Dermis blood vessel endothelial cell (primary cell): ENCODE measurements around the gene GKAP1. TPM values are rescaled to one million over a fixed set of nuclear protein-coding genes. Genes with fewer than 3 reads are reported as not detected.
A peak's percentile ranks its signal among the peaks of the same experiment; 100 is the strongest.
"Not testable (repeated sequence)": the region's sequence is repeated elsewhere in the genome, so short reads cannot be mapped to it uniquely, and the experiment has no call there.

Experiments used
- DNase-seq: peaks from one replicate; pipeline ENCODE4 v3.0.0; 2010
- total RNA-seq: library from RNA; depleted of rRNA; stranded (reverse); fragments of >200 nt; gene quantifications from 2 replicates; pipeline ENCODE4 v1.2.3, GENCODE V29; 2014

Gene GKAP1
- total RNA-seq = 2.6 and 4.3 TPM in 2 replicates

GRCh38 chr9:83817356-83818278, at the start of gene GKAP1:
GKAP1 (minus strand) TSS chr9:83817769; CDS start chr9:83806517, 11,252 bp downstream.
- peak; percentile 68 for DNase-seq

DNA sequence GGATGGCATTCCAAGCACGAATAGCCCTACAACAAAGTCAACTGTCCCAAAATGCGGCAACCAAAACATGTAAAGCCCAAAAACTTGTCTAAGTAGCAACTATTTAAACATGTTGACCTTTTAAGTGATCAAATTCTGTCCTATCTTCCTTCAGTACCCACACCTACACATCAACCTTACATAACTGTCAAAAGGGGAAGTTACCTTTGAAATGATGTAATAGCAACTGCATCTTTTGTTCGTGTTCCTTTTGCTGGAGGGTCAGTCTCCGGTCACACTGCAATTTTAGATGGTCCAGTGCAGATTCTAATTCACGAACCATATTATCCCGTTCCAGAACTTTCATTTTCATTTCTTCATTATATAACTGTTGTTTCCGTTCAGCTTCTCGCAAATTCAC, 32.3 kb upstream of the GKAP1 start:
- DNase-seq = not testable (repeated sequence)

- DNase-seq = not testable (repeated sequence)
These were observed 19.6 kb upstream of the GKAP1 start for GRCh38 chr9:83837070-83837643.

- not testable (repeated sequence) for DNase-seq
These were observed 13.0 kb upstream of the GKAP1 start for GRCh38 chr9:83830426-83831071.

GRCh38 chr9:83824986-83825623, 7.5 kb upstream of the GKAP1 start:
- DNase-seq = not testable (repeated sequence)

DNA sequence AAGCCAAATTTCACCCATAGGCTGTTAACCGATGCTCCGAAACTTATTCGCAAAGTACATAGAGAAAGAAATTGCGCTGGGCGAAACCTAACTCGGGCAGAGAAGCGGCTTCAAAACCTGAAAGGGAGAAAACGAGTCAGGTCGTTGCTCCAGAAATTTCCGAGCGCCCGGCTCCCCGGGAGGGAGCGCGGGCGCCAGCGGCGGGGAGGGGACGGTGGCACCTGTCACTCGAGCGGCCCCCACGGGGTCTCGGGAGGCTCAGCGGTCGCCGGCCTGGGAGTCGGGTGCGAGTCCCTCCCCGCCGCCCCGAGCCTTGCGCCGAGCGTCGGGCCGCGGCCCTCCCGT, 586 bp downstream of the GKAP1 start:
- DNase-seq = not testable (repeated sequence)

- DNase-seq = not testable (repeated sequence)
These were observed 2.4 kb downstream of the GKAP1 start for GRCh38 chr9:83815120-83815519.

DNA sequence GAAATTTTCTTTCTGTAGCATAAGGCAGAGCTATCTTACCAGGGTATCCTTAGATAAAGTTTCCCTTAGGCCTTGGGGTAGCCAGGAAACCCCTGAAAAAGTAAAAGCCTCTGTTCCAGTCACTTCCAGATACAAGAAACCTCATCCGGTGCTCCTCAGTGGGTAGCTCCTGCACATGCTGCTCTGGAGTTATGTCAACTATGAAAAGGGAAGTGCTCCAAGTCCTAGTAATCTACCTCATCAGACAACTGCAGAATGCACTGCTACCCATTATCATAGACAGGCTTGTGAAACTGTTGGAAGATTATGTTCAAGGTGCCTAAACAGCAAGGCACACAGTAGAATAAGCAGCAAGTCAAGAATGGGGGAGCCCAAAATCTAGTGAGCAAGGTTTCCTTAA, 8.4 kb downstream of the GKAP1 start:
- not testable (repeated sequence) for DNase-seq

GRCh38 chr9:83804454-83804853, 13.1 kb downstream of the GKAP1 start:
- not testable (repeated sequence) for DNase-seq

GRCh38 chr9:83803941-83804340, 13.6 kb downstream of the GKAP1 start:
- not testable (repeated sequence) for DNase-seq

DNA sequence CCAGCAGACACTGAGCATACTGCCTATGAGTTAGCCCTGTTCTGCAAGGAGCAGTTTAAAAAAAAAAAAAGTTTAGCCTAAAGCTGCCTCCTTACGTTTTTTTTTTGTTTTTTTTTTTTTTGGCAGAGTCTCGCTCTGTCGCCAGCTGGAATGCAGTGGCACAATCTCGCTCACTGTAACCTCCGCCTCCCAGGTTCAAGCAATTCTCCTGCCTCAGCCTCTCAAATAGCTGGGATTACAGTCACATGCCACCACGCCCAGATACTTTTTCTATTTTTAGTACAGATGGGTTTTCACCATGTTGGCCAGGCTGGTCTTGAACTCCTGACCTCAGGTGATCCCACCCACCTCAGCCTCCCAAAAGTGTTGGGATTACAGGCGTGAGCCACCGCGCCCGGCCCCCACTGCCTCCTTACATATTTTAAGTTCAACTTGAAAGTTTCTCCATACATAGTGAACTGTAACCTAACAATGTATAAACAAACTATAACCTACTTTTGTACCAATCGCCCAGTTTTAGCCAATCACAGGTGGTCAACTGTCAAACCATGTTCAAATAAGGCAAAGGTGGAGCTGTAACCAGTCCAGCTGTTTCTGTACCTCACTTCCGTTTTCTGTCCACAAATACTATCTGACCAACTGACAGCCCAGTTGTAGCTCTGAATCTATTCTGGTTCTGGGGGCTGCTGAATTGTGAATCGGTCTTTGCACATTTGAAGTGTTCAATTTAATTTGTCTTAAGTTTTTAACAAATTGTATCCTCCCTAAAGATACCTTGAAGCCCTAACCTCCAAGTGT, 17.1 kb downstream of the GKAP1 start:
- DNase-seq = no peak

- DNase-seq = no peak
These were observed 23.5 kb downstream of the GKAP1 start for GRCh38 chr9:83794051-83794450.

GRCh38 chr9:83792746-83793145, 24.8 kb downstream of the GKAP1 start:
- DNase-seq = no peak

DNA sequence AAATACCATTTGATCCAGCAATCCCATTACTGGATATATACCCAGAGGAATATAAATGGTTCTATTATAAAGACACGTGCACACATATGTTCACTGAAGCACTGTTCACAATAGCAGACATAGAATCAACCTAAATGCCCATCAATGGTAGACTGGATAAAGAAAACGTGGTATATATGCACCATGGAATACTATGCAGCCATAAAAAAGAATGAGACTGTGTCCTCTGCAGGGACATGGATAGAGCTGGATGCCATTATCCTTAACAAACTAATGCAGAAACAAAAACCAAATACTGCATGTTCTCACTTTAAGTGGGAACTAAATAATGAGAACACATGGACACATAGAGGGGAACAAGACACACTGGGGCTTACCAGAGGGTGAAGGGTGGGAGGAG, 39.4 kb downstream of the GKAP1 start:
- DNase-seq = no peak

DNA sequence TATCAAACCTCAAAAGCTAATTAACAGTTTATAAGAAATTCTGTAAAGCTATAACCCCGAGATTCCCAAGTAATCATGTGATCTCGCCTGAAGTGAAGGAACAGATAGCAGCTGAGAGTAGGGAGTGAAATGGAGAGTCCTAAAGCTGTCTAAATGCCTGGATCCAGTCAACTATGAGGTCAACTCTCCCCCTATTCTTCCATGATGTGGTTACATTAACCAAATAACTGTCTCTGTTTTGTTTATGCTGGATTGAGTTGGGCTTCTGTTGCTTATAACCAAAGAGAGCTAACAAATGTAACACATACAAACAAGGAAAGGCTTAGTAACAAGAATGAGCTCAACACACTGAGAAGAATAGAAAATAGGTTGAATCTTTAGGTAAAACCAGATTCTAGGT, 41.6 kb downstream of the GKAP1 start:
- no peak for DNase-seq

DNA sequence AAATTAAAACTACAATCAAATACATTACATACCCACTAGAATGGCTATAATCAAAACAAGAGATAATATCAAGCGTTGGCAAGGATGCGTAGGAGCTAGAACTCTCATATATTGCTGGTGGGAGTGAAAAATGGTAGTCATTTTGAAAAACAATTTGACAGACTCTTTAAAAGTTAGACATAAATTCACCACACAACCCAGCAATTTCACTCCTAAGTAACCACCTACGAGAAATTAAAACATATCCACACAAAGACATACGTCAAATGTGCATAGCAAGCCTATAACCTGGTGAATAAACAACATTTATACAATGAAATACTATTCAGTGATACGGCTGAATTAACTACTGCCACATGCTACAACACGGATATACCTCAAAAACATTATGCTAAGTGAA, 44.7 kb downstream of the GKAP1 start:
- DNase-seq = no peak

DNA sequence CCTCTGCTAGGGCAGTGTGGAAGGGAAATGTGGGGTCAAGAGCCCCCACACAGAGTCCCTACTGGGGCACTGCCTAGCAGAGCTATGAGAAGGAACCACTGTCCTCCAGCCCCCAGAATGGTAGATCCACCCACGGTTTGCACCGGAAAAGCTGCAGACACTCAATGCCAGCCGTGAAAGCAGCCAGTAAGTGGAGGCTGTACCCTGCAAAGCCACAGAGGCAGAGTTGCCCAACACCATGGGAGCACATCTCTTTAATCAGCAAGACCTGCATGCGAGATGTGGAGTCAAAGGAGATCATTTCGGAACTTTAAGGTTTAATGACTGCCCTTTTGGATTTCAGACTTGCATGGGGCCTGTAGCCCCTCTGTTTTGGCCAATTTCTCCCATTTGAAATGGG, 52.2 kb downstream of the GKAP1 start:
- DNase-seq = no peak

DNA sequence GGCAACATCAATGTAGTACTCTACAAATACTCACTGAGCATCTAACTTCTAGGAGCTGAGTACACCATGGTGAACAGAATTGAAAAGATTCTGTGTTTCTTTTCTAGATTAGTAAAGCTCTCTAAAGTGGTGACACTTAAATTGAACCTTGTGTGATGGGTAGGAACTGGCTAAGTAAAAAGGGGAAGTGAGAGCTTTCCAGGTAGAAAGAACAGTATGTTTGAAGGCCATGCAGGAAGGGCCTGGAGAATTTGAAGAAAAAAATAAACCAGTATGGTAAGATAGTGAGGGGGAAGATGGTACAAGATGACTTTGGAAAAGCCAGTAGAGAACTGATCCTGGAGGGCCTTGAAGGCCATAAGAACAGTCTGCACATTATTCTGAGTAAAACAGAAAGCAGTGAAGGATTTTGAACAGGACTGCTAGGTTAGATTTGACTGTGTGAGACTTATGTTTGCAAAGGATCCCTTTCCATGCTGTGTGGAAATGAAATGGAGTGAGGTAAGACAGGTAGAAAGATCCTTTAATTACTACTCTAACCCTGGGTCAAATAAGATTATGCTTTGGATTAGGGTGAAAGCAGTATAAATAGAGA, 63.1 kb downstream of the GKAP1 start:
- DNase-seq = no peak

GRCh38 chr9:83749706-83750105, 67.9 kb downstream of the GKAP1 start:
- no peak for DNase-seq

DNA sequence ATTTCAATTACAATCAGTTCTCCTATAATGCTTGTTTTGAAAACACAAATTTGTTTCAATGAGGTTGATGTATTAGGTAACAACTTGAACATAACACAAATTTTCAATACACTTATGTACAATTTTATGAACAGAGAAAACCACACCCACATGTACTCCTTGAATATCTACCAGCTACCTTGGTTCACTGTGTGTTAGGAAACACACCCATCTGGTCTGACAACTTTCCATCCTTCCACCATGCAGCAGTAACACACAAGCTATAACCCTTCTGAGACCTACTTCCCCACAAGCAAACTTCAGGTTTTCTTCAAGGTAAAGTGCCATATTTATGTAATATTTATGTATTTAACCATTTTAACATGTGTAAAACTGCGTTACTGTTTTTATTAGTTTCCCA, 73.4 kb downstream of the GKAP1 start:
- DNase-seq = no peak

GRCh38 chr9:83733739-83734138, 83.8 kb downstream of the GKAP1 start:
- no peak for DNase-seq
